Heart left ventricle (tissue), 16 donors: ENCODE results near the gene BTNL2. TPM values are rescaled to one million over a fixed set of nuclear protein-coding genes. Genes with fewer than 3 reads are reported as not detected.
"Not testable (repeated sequence)": the region's sequence is repeated elsewhere in the genome, so short reads cannot be mapped to it uniquely, and the experiment has no call there.

ENCODE experiments used
- ATAC-seq, 4 donors: fragments of 200-7000 bp; cut with Tn5 transposase; one replicate each; pipeline ENCODE4 v1.9.1; 2020 to 2022; ENCODE audit warnings: moderate library complexity in 4 of 4, mild to moderate bottlenecking in 3 of 4, moderate number of reproducible peaks in 1 of 4
- DNase-seq, 5 donors: peaks; one replicate each; pipeline ENCODE4 v3.0.0-alpha.2; 2020
- H3K27ac ChIP-seq, 12 donors: fragments of 200-600 bp; sonication (generic) in 4 of 12; one replicate each; pipeline versions ENCODE4 v1.5.0 to v1.8.0; 2016 to 2022; ENCODE audit warnings: mild to moderate bottlenecking in 2 of 12
- H3K27me3 ChIP-seq, 9 donors: fragments of 200-600 bp; sonication (generic) in 2 of 9; one replicate each; pipeline versions ENCODE4 v1.5.1 to v1.8.0; 2016 to 2022; ENCODE audit warnings: mild to moderate bottlenecking in 3 of 9
- H3K36me3 ChIP-seq, 9 donors: fragments of 200-600 bp; sonication (generic) in 2 of 9; one replicate each; pipeline versions ENCODE4 v1.5.0 to v1.8.0; 2018 to 2022; ENCODE audit warnings: mild to moderate bottlenecking in 2 of 9
- H3K4me1 ChIP-seq, 12 donors: fragments of 200-600 bp; sonication (generic) in 4 of 12; one replicate each; pipeline versions ENCODE4 v1.5.0 to v1.8.0; 2016 to 2022; ENCODE audit warnings: mild to moderate bottlenecking in 3 of 12
- H3K4me3 ChIP-seq, 12 donors: fragments of 200-600 bp; sonication (generic) in 4 of 12; one replicate each; pipeline versions ENCODE4 v1.5.0 to v1.8.0; 2017 to 2022; ENCODE audit warnings: mild to moderate bottlenecking in 9 of 12, moderate library complexity in 4 of 12
- H3K9me3 ChIP-seq, 12 donors: fragments of 200-600 bp; sonication (generic) in 4 of 12; one replicate each; pipeline versions ENCODE4 v1.5.0 to v1.8.0; 2016 to 2022; ENCODE audit warnings: mild to moderate bottlenecking in 1 of 12
- POLR2A ChIP-seq, 2 donors: fragments of 450-650 bp; IDR thresholded peaks; one replicate each; pipeline ENCODE4 v1.6.1; 2017; ENCODE audit warnings: antibody characterized with exemption in 2 of 2, mild to moderate bottlenecking in 2 of 2, moderate library complexity in 2 of 2
- WGBS, 4 donors: extraction: QIAGEN DNeasy Blood & Tissue Kit in 2 of 4; methylation state at CpG; one replicate each; pipeline versions ENCODE4 v1.1.5 to v1.1.7; 2013 to 2018; 5-methylcytosine and 5-hydroxymethylcytosine counted together
- intact Hi-C, 10 donors: fragments of 100-400 bp; cut with DNase I; formaldehyde crosslinking; loops; one replicate each; pipeline versions ENCODE4 v1.11.1 to v1.14.2; 2022
- polyA plus RNA-seq, 2 donors: library from polyadenylated mRNA; stranded (reverse); fragments of 200-250 nt; gene quantifications; one replicate each; pipeline ENCODE4 v1.2.3, GENCODE V29; 2013
- total RNA-seq, 9 donors: library from RNA; depleted of rRNA in 2 of 9; stranded (reverse); fragments of >200 nt in 2 of 9; fragmentation: NEBNext Ultra II Directional in 3 of 9; extraction: Animal tissue kit (Norgen Biotek cat#: 25700) in 3 of 9; gene quantifications; one replicate each; pipeline versions ENCODE4 v1.1.0 to v1.2.4, GENCODE V29; 2016 to 2023
- TF ChIP-seq, protein P1 (sequence below), 12 donors: fragments of 200-600 bp; sonication (generic) in 4 of 12; IDR thresholded peaks; one replicate each; pipeline versions ENCODE4 v1.5.0 to v1.8.0; 2018 to 2022; ENCODE audit warnings: antibody characterized with exemption in 12 of 12, mild to moderate bottlenecking in 5 of 12
- donor health status: ischemic (EF 13 %, LVEDD 7.1; RV severe dilation, severe dysfunction).
- donor health status: healthy with polysubstance abuse.
- donor health status: DM: no; HTN: yes; CAD: no.
- donor health status: DM: no; HTN: no; CAD: no.
- donor health status: ischemic (EF 25% LVEDD 6.9; RV normal size, moderate dysfunction).
- donor health status: ischemic (EF 25% LVEDD 5.7; RV mildly dilated, moderate dysfunction).
- donor health status: healthy.
- donor health status: DM: yes; HTN: yes; CAD: no.
- donor health status: ischemic (EF 35%, LVEDD 5.7; RV mildly dilated, moderate dysfunction).
- donor health status: nonischemic (EF 11% LVEDD 7.7; RV severe dilation, severe dysfunction).
- donor health status: DM: yes; HTN: yes; CAD: no.
- donor health status: PGD.
- donor health status: ischemic (EF 29% LVEDD 5.4; RV normal size, mild dysfunction).
- donor health status: nonischemic (EF 23%, LVEDD 6.1; RV moderate dilation, normal function).

Gene BTNL2
- total and polyA plus RNA-seq, 11 donors, result not detected

GRCh38 chr6:32439139-32439538 is 32.2 kb upstream of the BTNL2 start:
- TF ChIP-seq, protein P1, sequence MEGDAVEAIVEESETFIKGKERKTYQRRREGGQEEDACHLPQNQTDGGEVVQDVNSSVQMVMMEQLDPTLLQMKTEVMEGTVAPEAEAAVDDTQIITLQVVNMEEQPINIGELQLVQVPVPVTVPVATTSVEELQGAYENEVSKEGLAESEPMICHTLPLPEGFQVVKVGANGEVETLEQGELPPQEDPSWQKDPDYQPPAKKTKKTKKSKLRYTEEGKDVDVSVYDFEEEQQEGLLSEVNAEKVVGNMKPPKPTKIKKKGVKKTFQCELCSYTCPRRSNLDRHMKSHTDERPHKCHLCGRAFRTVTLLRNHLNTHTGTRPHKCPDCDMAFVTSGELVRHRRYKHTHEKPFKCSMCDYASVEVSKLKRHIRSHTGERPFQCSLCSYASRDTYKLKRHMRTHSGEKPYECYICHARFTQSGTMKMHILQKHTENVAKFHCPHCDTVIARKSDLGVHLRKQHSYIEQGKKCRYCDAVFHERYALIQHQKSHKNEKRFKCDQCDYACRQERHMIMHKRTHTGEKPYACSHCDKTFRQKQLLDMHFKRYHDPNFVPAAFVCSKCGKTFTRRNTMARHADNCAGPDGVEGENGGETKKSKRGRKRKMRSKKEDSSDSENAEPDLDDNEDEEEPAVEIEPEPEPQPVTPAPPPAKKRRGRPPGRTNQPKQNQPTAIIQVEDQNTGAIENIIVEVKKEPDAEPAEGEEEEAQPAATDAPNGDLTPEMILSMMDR (IDR thresholded peaks at IDR 0.05), result no peak
- no peak for TF ChIP-seq POLR2A (IDR thresholded peaks at IDR 0.05)
- intact Hi-C loops, result loop anchor here in 1 of 10 donors (10.0 kb wide), 1 partner anchor 146 kb away; the partner anchor contains the start of gene HLA-DRB1
- Histone ChIP-seq H3K9me3 (no peaks in the 10 kb centered on the region), H3K4me3 (peak overlapping the region in 5 of 12 donors; percentile 45 to 68 (median 61)), H3K36me3 (peaks cover 0 to 29% (median 8%) of the 10 kb centered on the region in 9 donors), H3K4me1 (peaks cover 0 to 46% (median 0%) of the 10 kb centered on the region in 12 donors), H3K27ac (peak overlapping the region in 9 of 12 donors; percentile 2 to 94 (median 68)), H3K27me3 (peaks cover 0 to 4% (median 0%) of the 10 kb centered on the region in 9 donors)
- ATAC-seq (no peak), DNase-seq (no peak)
- WGBS, 4 donors, result 90 to 94% (median 93%) methylated on average over 1 of the region's 1 CpG

DNA sequence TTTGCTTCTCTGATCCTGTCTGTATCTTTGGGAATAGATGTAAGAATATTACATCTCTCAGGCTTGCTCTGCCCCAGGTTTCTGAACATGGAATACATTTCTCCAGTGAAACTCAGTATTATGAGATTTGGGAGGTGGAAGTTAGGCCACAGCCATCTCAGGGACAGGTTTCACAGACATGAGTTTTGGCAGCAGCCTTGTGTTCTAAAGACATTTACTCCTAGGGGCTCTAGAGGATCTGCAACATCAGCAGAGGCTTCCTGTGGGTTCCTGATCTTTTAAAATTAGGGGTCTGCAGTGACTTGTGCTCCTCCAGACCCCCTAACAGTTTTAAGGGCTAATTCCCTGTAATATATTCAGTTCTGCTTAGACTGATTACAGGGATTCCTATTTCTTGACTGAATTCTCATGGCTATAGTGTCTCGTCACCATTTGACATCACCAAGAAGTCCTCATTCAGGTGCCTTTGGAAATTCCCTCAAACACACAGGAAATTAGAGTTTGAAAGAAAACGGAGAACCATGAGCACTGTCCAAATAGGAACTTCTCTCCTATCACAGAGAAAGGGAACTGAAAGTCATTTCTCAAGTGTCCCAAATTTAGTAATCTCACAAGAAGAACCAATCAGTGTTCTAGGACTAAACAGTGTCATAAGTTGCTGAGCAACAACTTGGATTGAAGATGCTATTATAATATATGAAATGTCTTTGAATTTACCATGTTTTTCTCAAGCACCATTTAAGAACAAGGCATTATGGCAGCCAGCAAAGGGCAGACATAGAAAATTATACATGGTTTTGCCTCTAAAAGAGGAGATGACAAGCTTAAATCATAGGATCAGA is 30.2 kb upstream of the BTNL2 start:
- Histone ChIP-seq H3K9me3 (no peaks in the 10 kb centered on the region), H3K27me3 (peaks cover 0 to 8% (median 0%) of the 10 kb centered on the region in 9 donors), H3K4me1 (peaks cover 0 to 34% (median 0%) of the 10 kb centered on the region in 12 donors), H3K4me3 (peak overlapping the region in 1 of 12 donors; percentile 15), H3K36me3 (peaks cover 0 to 10% (median 0%) of the 10 kb centered on the region in 9 donors), H3K27ac (peak overlapping the region in 8 of 12 donors; percentile 1 to 94 (median 70))
- ATAC-seq (peak in 3 of 4 donors; percentile 63 to 83 (median 77)), DNase-seq (no peak)
- 50 to 64% (median 56%) methylated on average over 2 of the region's 2 CpGs for WGBS, 4 donors
- intact Hi-C loops, result loop anchor here in 1 of 10 donors (10.0 kb wide), 1 partner anchor 148 kb away; the partner anchor contains the start of gene HLA-DRB1
- no peak for TF ChIP-seq POLR2A (IDR thresholded peaks at IDR 0.05)
- TF ChIP-seq, protein P1 (IDR thresholded peaks at IDR 0.05), result no peak

- Histone ChIP-seq H3K36me3 (no peaks in the 10 kb centered on the region), H3K27me3 (peaks cover 0 to 14% (median 0%) of the 10 kb centered on the region in 9 donors), H3K9me3 (no peaks in the 10 kb centered on the region), H3K27ac (peak overlapping the region in 5 of 12 donors; percentile 19 to 94 (median 68)), H3K4me3 (no peak overlapping the region), H3K4me1 (peaks cover 0 to 28% (median 0%) of the 10 kb centered on the region in 12 donors)
- no peak for TF ChIP-seq POLR2A (IDR thresholded peaks at IDR 0.05)
- TF ChIP-seq, protein P1 (IDR thresholded peaks at IDR 0.05), result no peak
- DNase-seq, result no peak
- WGBS, 4 donors, result 65 to 73% (median 67%) methylated on average over 4 of the region's 4 CpGs
- no peak for ATAC-seq
- intact Hi-C loops, result loop anchor here in 1 of 10 donors (10.0 kb wide), 1 partner anchor 149 kb away; the partner anchor contains the start of gene HLA-DRB1
These were observed 29.2 kb upstream of the BTNL2 start for GRCh38 chr6:32436186-32436585.

- ATAC-seq, result not testable (repeated sequence)
- intact Hi-C loops, result loop anchor here in 9 of 10 donors (1.0 to 10.0 kb wide), 9 partner anchors 151 to 363 kb away; partner anchors contain the start of gene HLA-DRB1 (in 1 of the 9)
- 89 to 100% (median 92%) methylated on average over 1 of the region's 1 CpG for WGBS, 4 donors
These were observed 27.0 kb upstream of the BTNL2 start for GRCh38 chr6:32433950-32434349.

More at GRCh38 chr6:32433950-32434349, 27.0 kb upstream of the BTNL2 start:
- not testable (repeated sequence) for DNase-seq, H3K27ac ChIP-seq, H3K36me3 ChIP-seq, H3K4me3 ChIP-seq, H3K9me3 ChIP-seq
- Histone ChIP-seq H3K27me3 (peaks cover 0 to 14% (median 0%) of the 10 kb centered on the region in 9 donors), H3K4me1 (peaks cover 0 to 18% (median 0%) of the 10 kb centered on the region in 12 donors)
